Adrenal gland (tissue), 12 donors: Measurements from ENCODE around the gene TMSB10. TPM values are rescaled to one million over a fixed set of nuclear protein-coding genes. Genes with fewer than 3 reads are reported as not detected.
A peak's percentile ranks its signal among the peaks of the same experiment; 100 is the strongest.

Experiments
- DNase-seq, 7 donors: peaks; one replicate each; pipeline ENCODE4 v3.0.0-alpha.2; 2019 to 2020
- H3K27ac ChIP-seq, 5 donors: fragments of 200-600 bp; sonication (generic) in 4 of 5; 1 replicate in 3 of 5; 2 replicates in 2 of 5; pipeline versions ENCODE4 v1.5.1 to v1.8.0; 2016 to 2020; ENCODE audit warnings: mild to moderate bottlenecking in 1 of 5
- H3K27me3 ChIP-seq: fragments of 200-600 bp; 2 replicates; pipeline ENCODE4 v1.8.0; 2021
- H3K36me3 ChIP-seq, 2 donors: fragments of 200-600 bp; replicated peaks in 1 of 2; 1 replicate in 1 of 2; 2 replicates in 1 of 2; pipeline versions ENCODE4 v1.5.1 to v1.8.0; 2018 to 2022
- H3K4me1 ChIP-seq, 2 donors: fragments of 200-600 bp; replicated peaks in 1 of 2; 1 replicate in 1 of 2; 2 replicates in 1 of 2; pipeline versions ENCODE4 v1.5.1 to v1.8.0; 2018 to 2021
- H3K4me3 ChIP-seq, 4 donors: fragments of 200-600 bp; sonication (generic) in 3 of 4; one replicate each; pipeline ENCODE4 v1.5.1; 2016 to 2018
- H3K9me3 ChIP-seq, 3 donors: fragments of 200-600 bp; sonication (generic) in 1 of 3; replicated peaks in 1 of 3; 1 replicate in 2 of 3; 2 replicates in 1 of 3; pipeline versions ENCODE4 v1.5.1 to v1.8.0; 2016 to 2021
- CTCF ChIP-seq, 6 experiments: fragments of 450-650 bp in 4 of 6; fragments of 200-600 bp in 2 of 6; sonication (generic) in 1 of 6; IDR thresholded peaks; 1 replicate in 5 of 6; 2 replicates in 1 of 6; pipeline versions ENCODE4 v1.5.1 to v1.8.0; 2016 to 2021; ENCODE audit warnings: antibody characterized with exemption in 6 of 6, mild to moderate bottlenecking in 2 of 6, moderate library complexity in 1 of 6
- POLR2A ChIP-seq, 2 donors: fragments of 450-650 bp; IDR thresholded peaks; one replicate each; pipeline ENCODE4 v1.6.1; 2017; ENCODE audit warnings: antibody characterized with exemption in 2 of 2, mild to moderate bottlenecking in 2 of 2, moderate library complexity in 1 of 2
- WGBS, 4 donors: extraction: QIAGEN DNeasy Blood & Tissue Kit in 2 of 4; methylation state at CpG; one replicate each; pipeline versions ENCODE4 v1.1.5 to v1.1.7; 2013 to 2017; 5-methylcytosine and 5-hydroxymethylcytosine counted together
- intact Hi-C, 2 donors: fragments of 100-400 bp; cut with DNase I; formaldehyde crosslinking; loops; one replicate each; pipeline versions ENCODE4 v1.14.1 to v1.15.0; 2022 to 2023
- polyA plus RNA-seq, 3 donors: library from polyadenylated mRNA; stranded (reverse); fragments of 200-250 nt in 2 of 3; fragments of 350-450 nt in 1 of 3; fragmentation: Illumina TruSeq in 1 of 3; extraction: RNeasy Lipid Tissue Mini Kit (QIAGEN cat#74804) in 1 of 3; gene quantifications; one replicate each; pipeline ENCODE4 v1.2.3, GENCODE V29; 2013 to 2014
- total RNA-seq, 9 donors: library from RNA; depleted of rRNA in 4 of 9; stranded (reverse); fragments of >200 nt in 4 of 9; fragments of 120-200 nt in 1 of 9; fragmentation: NEBNext Ultra II Directional in 1 of 9; extraction: Animal tissue kit (Norgen Biotek cat#: 25700) in 1 of 9; gene quantifications; one replicate each; pipeline versions ENCODE4 v1.1.0 to v1.2.4, GENCODE V29; 2013 to 2023
- donor health status: healthy with polysubstance abuse.
- donor health status: Bipolar disorder and iron deficiency.
- donor health status: DM: yes; HTN: yes; CAD: no.
- donor health status: DM: no; HTN: no; CAD: no.
- donor health status: DM: no; HTN: no; CAD: no.
- donor health status: DM: yes; HTN: yes; CAD: no.

TMSB10 gene
- total and polyA plus RNA-seq, 12 donors, result 473 to 2,004 (median 1,367) TPM

- no peaks in the 10 kb centered on the region for H3K36me3 ChIP-seq
- 67 to 78% (median 69%) methylated on average over 11 to 12 of the region's 12 CpGs for WGBS, 4 donors
- intact Hi-C loops, result no loop called here
- H3K4me1 ChIP-seq, result no peaks in the 10 kb centered on the region
- no peak overlapping the region for H3K27ac ChIP-seq
- no peak overlapping the region for H3K4me3 ChIP-seq
- no peaks in the 10 kb centered on the region for H3K9me3 ChIP-seq
- DNase-seq, result no peak
- no peaks in the 10 kb centered on the region for H3K27me3 ChIP-seq
- no peak for TF ChIP-seq POLR2A (IDR thresholded peaks at IDR 0.05)
Measured at GRCh38 chr2:84946204-84947009, 41.0 kb downstream of the TMSB10 start.

GRCh38 chr2:84947010-84947593 is 41.6 kb downstream of the TMSB10 start:
- no peak overlapping the region for H3K4me3 ChIP-seq
- H3K27me3 ChIP-seq, result no peaks in the 10 kb centered on the region
- DNase-seq, result no peak
- H3K9me3 ChIP-seq, result no peaks in the 10 kb centered on the region
- H3K36me3 ChIP-seq, result no peaks in the 10 kb centered on the region
- no peaks in the 10 kb centered on the region for H3K4me1 ChIP-seq
- TF ChIP-seq CTCF (IDR thresholded peaks at IDR 0.05) (no peak), POLR2A (IDR thresholded peaks at IDR 0.05) (no peak)
- H3K27ac ChIP-seq, result no peak overlapping the region
- WGBS, 4 donors, result 80 to 84% (median 82%) methylated on average over 10 of the region's 10 CpGs
- intact Hi-C loops, result no loop called here

- H3K4me1 ChIP-seq, result no peaks in the 10 kb centered on the region
- H3K27me3 ChIP-seq, result no peaks in the 10 kb centered on the region
- H3K36me3 ChIP-seq, result no peaks in the 10 kb centered on the region
- no peak for DNase-seq
- TF ChIP-seq POLR2A (IDR thresholded peaks at IDR 0.05) (no peak), CTCF (IDR thresholded peaks at IDR 0.05) (no peak)
- 75 to 87% (median 81%) methylated on average over 3 of the region's 3 CpGs for WGBS, 4 donors
- intact Hi-C loops, result no loop called here
- H3K27ac ChIP-seq, result no peak overlapping the region
- H3K4me3 ChIP-seq, result no peak overlapping the region
- H3K9me3 ChIP-seq, result no peaks in the 10 kb centered on the region
Measured at GRCh38 chr2:84953535-84953934, 48.1 kb downstream of the TMSB10 start.

- H3K9me3 ChIP-seq, result no peaks in the 10 kb centered on the region
- no peak overlapping the region for H3K27ac ChIP-seq
- WGBS, 4 donors, result 83 to 92% (median 90%) methylated on average over 6 of the region's 6 CpGs
- no peaks in the 10 kb centered on the region for H3K27me3 ChIP-seq
- no peak for TF ChIP-seq POLR2A (IDR thresholded peaks at IDR 0.05)
- TF ChIP-seq CTCF (IDR thresholded peaks at IDR 0.05), result no peak
- DNase-seq, result peak in 1 of 7 donors; percentile 40
- H3K36me3 ChIP-seq, result no peaks in the 10 kb centered on the region
- H3K4me3 ChIP-seq, result no peak overlapping the region
- intact Hi-C loops, result no loop called here
- no peaks in the 10 kb centered on the region for H3K4me1 ChIP-seq
Measured at GRCh38 chr2:84954329-84954728, 48.9 kb downstream of the TMSB10 start.

Other genes with a start within 250 kb of the TMSB10 start
- 1 to 10 TPM in 2 of 9 donors, under 1 TPM in 6, not detected in 1; 0.28 to 2.4 (median 0.65) TPM for gene TRABD2A, start 24.6 kb upstream of the TMSB10 start, total RNA-seq
- 1 to 10 TPM in 2 of 3 donors, under 1 TPM in 1; 0.29 to 1.4 (median 1.0) TPM for gene TRABD2A, start 24.6 kb upstream of the TMSB10 start, polyA plus RNA-seq
- 10 to 100 TPM; 19.3 to 74.2 (median 47.3) TPM for gene KCMF1, start 65.5 kb downstream of the TMSB10 start, total RNA-seq
- 10 to 100 TPM in 2 of 3 donors, 1 to 10 TPM in 1; 9.7 to 63.3 (median 11.6) TPM for gene KCMF1, start 65.5 kb downstream of the TMSB10 start, polyA plus RNA-seq
- 1 to 10 TPM in 8 of 9 donors, under 1 TPM in 1; 0.36 to 6.3 (median 2.9) TPM for gene TCF7L1, start 227.7 kb downstream of the TMSB10 start, total RNA-seq
- gene TCF7L1, start 227.7 kb downstream of the TMSB10 start, polyA plus RNA-seq, result 1 to 10 TPM; 2.1 to 8.9 (median 6.1) TPM